ENCODE data around the gene CSF3R. TPM values are rescaled to one million over a fixed set of nuclear protein-coding genes. Genes with fewer than 3 reads are reported as not detected.

The CSF3R gene
- not detected in 2 replicates for total RNA-seq (2014; rRNA removed)
- not detected for Bru-seq, nascent RNA
- BruChase-seq, experiment 1, labeled RNA remaining after a 6-hour chase = not detected
- not detected for BruChase-seq, experiment 2, labeled RNA remaining after a 2-hour chase
- long read RNA-seq = 0 reads

GRCh38 chr1:36482724-36483388 is at the start of gene CSF3R:
Gene CSF3R (minus strand): TSS chr1:36482913. CDS start chr1:36479496, 3,417 bp downstream.
- Histone ChIP-seq H3K27ac (ENCODE audit: low read length) (no peak within 1 kb of the TSS), H3K4me2 (ENCODE audit: low read length) (no peak within 1 kb of the TSS), H3K9me3 (ENCODE audit: low read length) (no peaks in the 10 kb centered on the region), H3K79me2 (ENCODE audit: low read length) (no peaks in the 10 kb centered on the region), H3K36me3 (ENCODE audit: low read depth, low read length) (no peaks in the 10 kb centered on the region), H3K27me3 (ENCODE audit: low read length) (no peaks in the 10 kb centered on the region), H3K9ac (ENCODE audit: low read length) (no peak within 1 kb of the TSS), H4K20me1 (ENCODE audit: low read length) (no peaks in the 10 kb centered on the region), H3K9me2 (replicated peaks; ENCODE audit: low read length) (no peaks in the 10 kb centered on the region), H3K4me1 (ENCODE audit: insufficient read depth, low read length) (peaks cover 13% of the 10 kb centered on the region), H2AFZ (ENCODE audit: low read length) (no peak within 1 kb of the TSS), H3F3A (ENCODE audit: low read length, unreplicated experiment) (no peaks in the 10 kb centered on the region), H3K4me3 (ENCODE audit: low read length) (no peak within 1 kb of the TSS)
- DNase-seq = no peak
- intact Hi-C loops (cut with micrococcal nuclease) = no loop called here
- no TSS peak for BruUV-seq (replicated peaks)
- ChIA-PET POLR2A (ENCODE audit: unreplicated experiment) (no interaction called here), CTCF (no interaction called here)
- TF ChIP-seq EZH2phosphoT487 (IDR thresholded peaks at IDR 0.05; ENCODE audit: borderline replicate concordance, low read length) = no peak
- no peak for TF ChIP-seq EZH2 (IDR thresholded peaks at IDR 0.05; ENCODE audit: low read length, unreplicated experiment)
- TF ChIP-seq, protein P1, sequence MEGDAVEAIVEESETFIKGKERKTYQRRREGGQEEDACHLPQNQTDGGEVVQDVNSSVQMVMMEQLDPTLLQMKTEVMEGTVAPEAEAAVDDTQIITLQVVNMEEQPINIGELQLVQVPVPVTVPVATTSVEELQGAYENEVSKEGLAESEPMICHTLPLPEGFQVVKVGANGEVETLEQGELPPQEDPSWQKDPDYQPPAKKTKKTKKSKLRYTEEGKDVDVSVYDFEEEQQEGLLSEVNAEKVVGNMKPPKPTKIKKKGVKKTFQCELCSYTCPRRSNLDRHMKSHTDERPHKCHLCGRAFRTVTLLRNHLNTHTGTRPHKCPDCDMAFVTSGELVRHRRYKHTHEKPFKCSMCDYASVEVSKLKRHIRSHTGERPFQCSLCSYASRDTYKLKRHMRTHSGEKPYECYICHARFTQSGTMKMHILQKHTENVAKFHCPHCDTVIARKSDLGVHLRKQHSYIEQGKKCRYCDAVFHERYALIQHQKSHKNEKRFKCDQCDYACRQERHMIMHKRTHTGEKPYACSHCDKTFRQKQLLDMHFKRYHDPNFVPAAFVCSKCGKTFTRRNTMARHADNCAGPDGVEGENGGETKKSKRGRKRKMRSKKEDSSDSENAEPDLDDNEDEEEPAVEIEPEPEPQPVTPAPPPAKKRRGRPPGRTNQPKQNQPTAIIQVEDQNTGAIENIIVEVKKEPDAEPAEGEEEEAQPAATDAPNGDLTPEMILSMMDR (conservative IDR thresholded peaks at IDR 0.05; ENCODE audit: low read depth, low read length) = no peak
- no peak for ATAC-seq

DNA sequence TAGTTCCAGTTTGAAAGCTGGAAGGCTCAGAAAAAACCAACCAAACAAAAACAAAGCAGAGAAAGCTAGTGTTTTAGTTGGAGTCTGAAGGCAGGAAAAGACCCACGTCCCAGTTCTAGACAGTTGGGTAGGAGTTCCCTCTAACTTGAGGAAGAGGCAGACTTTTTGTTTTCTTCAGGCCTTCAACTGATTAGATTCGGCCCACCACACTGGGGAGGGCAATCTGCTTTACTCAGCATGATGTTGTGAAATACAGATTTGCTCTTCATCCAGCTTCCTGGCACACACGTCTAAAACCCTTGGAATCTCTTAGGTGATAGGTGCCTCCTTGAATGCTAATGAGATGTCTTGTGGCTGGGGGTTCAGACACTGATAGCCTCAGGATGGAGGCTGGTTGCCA is 49.1 kb upstream of the CSF3R start:
- CTCF ChIA-PET = no interaction called here
- H2AFZ ChIP-seq (ENCODE audit: low read length) = no peak overlapping the region
- no peaks in the 10 kb centered on the region for H3K79me2 ChIP-seq (ENCODE audit: low read length)
- POLR2A ChIA-PET (ENCODE audit: unreplicated experiment) = no interaction called here
- no peaks in the 10 kb centered on the region for H3K4me1 ChIP-seq (ENCODE audit: insufficient read depth, low read length)
- H3K9me3 ChIP-seq (ENCODE audit: low read length) = no peaks in the 10 kb centered on the region
- no peak overlapping the region for H3K9ac ChIP-seq (ENCODE audit: low read length)
- H3K4me3 ChIP-seq (ENCODE audit: low read length) = no peak overlapping the region
- H3K27ac ChIP-seq (ENCODE audit: low read length) = no peak overlapping the region
- no peaks in the 10 kb centered on the region for H4K20me1 ChIP-seq (ENCODE audit: low read length)
- TF ChIP-seq EZH2 (IDR thresholded peaks at IDR 0.05; ENCODE audit: low read length, unreplicated experiment) (no peak), EZH2phosphoT487 (IDR thresholded peaks at IDR 0.05; ENCODE audit: borderline replicate concordance, low read length) (no peak)
- TF ChIP-seq, protein P1 (conservative IDR thresholded peaks at IDR 0.05; ENCODE audit: low read depth, low read length) = no peak
- DNase-seq (no peak), ATAC-seq (no peak)
- H3F3A ChIP-seq (ENCODE audit: low read length, unreplicated experiment) = no peaks in the 10 kb centered on the region
- H3K4me2 ChIP-seq (ENCODE audit: low read length) = no peak overlapping the region
- H3K9me2 ChIP-seq (replicated peaks; ENCODE audit: low read length) = no peaks in the 10 kb centered on the region
- intact Hi-C loops (cut with micrococcal nuclease) = no loop called here
- no TSS peak for BruUV-seq (replicated peaks)
- peaks cover 42% of the 10 kb centered on the region for H3K27me3 ChIP-seq (ENCODE audit: low read length)
- H3K36me3 ChIP-seq (ENCODE audit: low read depth, low read length) = no peaks in the 10 kb centered on the region

DNA sequence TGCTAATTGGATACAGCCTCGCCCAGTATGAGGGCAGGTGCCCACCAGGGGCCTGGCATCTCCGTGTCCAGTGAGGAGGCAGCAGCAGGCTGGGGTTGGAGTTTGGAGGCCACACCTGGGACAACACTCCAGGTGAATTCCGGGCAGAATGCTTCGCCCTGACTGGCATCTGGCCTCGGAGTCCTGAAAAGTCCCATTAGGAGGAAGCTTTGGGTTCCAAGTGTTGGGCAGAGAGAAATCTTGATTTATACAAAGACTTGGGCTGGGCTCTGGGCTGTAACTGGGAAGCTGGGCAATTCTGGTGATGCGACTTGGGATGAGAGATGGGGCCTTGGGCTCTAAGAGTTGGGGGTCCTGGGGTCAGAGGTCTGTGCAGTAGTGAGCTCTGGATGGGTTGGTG is 48.1 kb upstream of the CSF3R start:
- Histone ChIP-seq H3K9ac (ENCODE audit: low read length) (no peak overlapping the region), H3F3A (ENCODE audit: low read length, unreplicated experiment) (no peaks in the 10 kb centered on the region), H3K4me1 (ENCODE audit: insufficient read depth, low read length) (no peaks in the 10 kb centered on the region), H3K36me3 (ENCODE audit: low read depth, low read length) (no peaks in the 10 kb centered on the region), H2AFZ (ENCODE audit: low read length) (no peak overlapping the region), H3K4me3 (ENCODE audit: low read length) (no peak overlapping the region), H3K9me2 (replicated peaks; ENCODE audit: low read length) (no peaks in the 10 kb centered on the region), H3K79me2 (ENCODE audit: low read length) (no peaks in the 10 kb centered on the region), H4K20me1 (ENCODE audit: low read length) (no peaks in the 10 kb centered on the region), H3K9me3 (ENCODE audit: low read length) (no peaks in the 10 kb centered on the region), H3K27ac (ENCODE audit: low read length) (no peak overlapping the region), H3K4me2 (ENCODE audit: low read length) (no peak overlapping the region), H3K27me3 (ENCODE audit: low read length) (peaks cover 32% of the 10 kb centered on the region)
- intact Hi-C loops (cut with micrococcal nuclease) = no loop called here
- TF ChIP-seq, protein P1 (conservative IDR thresholded peaks at IDR 0.05; ENCODE audit: low read depth, low read length) = no peak
- TF ChIP-seq EZH2phosphoT487 (IDR thresholded peaks at IDR 0.05; ENCODE audit: borderline replicate concordance, low read length) = no peak
- no peak for TF ChIP-seq EZH2 (IDR thresholded peaks at IDR 0.05; ENCODE audit: low read length, unreplicated experiment)
- ChIA-PET CTCF (no interaction called here), POLR2A (ENCODE audit: unreplicated experiment) (no interaction called here)
- ATAC-seq = no peak
- DNase-seq = no peak
- BruUV-seq (replicated peaks) = no TSS peak

Data from PC-3 (cell line).